GM23248 (cell line): ENCODE results near the gene PAIP2. TPM values are rescaled to one million over a fixed set of nuclear protein-coding genes. Genes with fewer than 3 reads are reported as not detected.

Experiments used
- DNase-seq: peaks from one replicate; pipeline ENCODE4 v3.0.0-alpha.2; 2015
- H2AFZ ChIP-seq: fragments of 200-600 bp; sonication (generic); 2 replicates; pipeline ENCODE4 v1.6.1; 2016; ENCODE audit warnings: antibody characterized with exemption
- H3F3A ChIP-seq: fragments of 200-600 bp; sonication (generic); 2 replicates; pipeline ENCODE4 v1.6.1; 2016; ENCODE audit warnings: mild to moderate bottlenecking, antibody characterized with exemption, mixed run types; ENCODE audit not compliant: insufficient read depth
- H3K27ac ChIP-seq: fragments of 200-600 bp; sonication (generic); 2 replicates; pipeline ENCODE4 v1.5.1; 2016; ENCODE audit warnings: mild to moderate bottlenecking
- H3K27me3 ChIP-seq: fragments of 200-600 bp; sonication (generic); replicated peaks from 2 replicates; pipeline ENCODE4 v1.6.1; 2016; ENCODE audit warnings: mild to moderate bottlenecking; ENCODE audit not compliant: insufficient read depth
- H3K36me3 ChIP-seq: fragments of 200-600 bp; sonication (generic); 2 replicates; pipeline ENCODE4 v1.6.1; 2016; ENCODE audit warnings: low read depth, mild to moderate bottlenecking
- H3K4me1 ChIP-seq: fragments of 200-600 bp; sonication (generic); 2 replicates; pipeline ENCODE4 v1.6.1; 2016; ENCODE audit warnings: mild to moderate bottlenecking; ENCODE audit not compliant: insufficient read depth
- H3K4me2 ChIP-seq: fragments of 200-600 bp; sonication (generic); one replicate; pipeline ENCODE4 v1.6.1; 2016; ENCODE audit warnings: mild to moderate bottlenecking; ENCODE audit not compliant: unreplicated experiment
- H3K4me3 ChIP-seq: fragments of 200-600 bp; sonication (generic); 2 replicates; pipeline ENCODE4 v1.5.1; 2016; ENCODE audit warnings: mild to moderate bottlenecking
- H3K79me2 ChIP-seq: fragments of 200-600 bp; sonication (generic); 2 replicates; pipeline ENCODE4 v1.6.1; 2016; ENCODE audit warnings: mild to moderate bottlenecking; ENCODE audit not compliant: insufficient read depth
- H3K9ac ChIP-seq: fragments of 200-600 bp; sonication (generic); 2 replicates; pipeline ENCODE4 v1.6.1; 2016; ENCODE audit warnings: mild to moderate bottlenecking
- H3K9me2 ChIP-seq: fragments of 200-600 bp; sonication (generic); 2 replicates; pipeline ENCODE4 v1.6.1; 2016; ENCODE audit warnings: mixed run types, mild to moderate bottlenecking, moderate library complexity; ENCODE audit not compliant: insufficient read depth
- H3K9me3 ChIP-seq: fragments of 200-600 bp; sonication (generic); one replicate; pipeline ENCODE4 v1.6.1; 2017; ENCODE audit warnings: low read depth
- H4K20me1 ChIP-seq: fragments of 200-600 bp; sonication (generic); 2 replicates; pipeline ENCODE4 v1.6.0; 2016; ENCODE audit not compliant: insufficient read depth
- EZH2 ChIP-seq: fragments of 200-600 bp; sonication (generic); IDR thresholded peaks from 2 replicates; pipeline ENCODE4 v1.6.1; 2018; ENCODE audit warnings: antibody characterized with exemption, mild to moderate bottlenecking; ENCODE audit not compliant: insufficient read depth, poor library complexity, severe bottlenecking
- EZH2phosphoT487 ChIP-seq: fragments of 200-600 bp; sonication (generic); IDR thresholded peaks from 2 replicates; pipeline ENCODE4 v1.6.1; 2018; ENCODE audit warnings: antibody characterized with exemption, moderate library complexity, mild to moderate bottlenecking, low read depth; ENCODE audit not compliant: insufficient read depth
- WGBS, 2 experiments: methylation state at CpG; one replicate each; pipeline ENCODE4 v1.1.6; 2015 to 2017; ENCODE audit warnings: low lambda C conversion rate in 2 of 2, low coverage in 1 of 2; ENCODE audit errors: missing lambda C conversion rate in 2 of 2; 5-methylcytosine and 5-hydroxymethylcytosine counted together
- in situ Hi-C: fragments of 300-500 bp; cut with MboI; formaldehyde crosslinking; loops from 2 replicates; pipeline ENCODE4 v1.15.0; 2020
- polyA plus RNA-seq: library from polyadenylated mRNA; unstranded; fragments of >200 nt; fragmentation: Nextera tagmentation; extraction: Ambion mirVana; gene quantifications from 2 replicates; pipeline ENCODE4 v1.2.1, GENCODE V29; 2016
- total RNA-seq: library from RNA; depleted of rRNA; stranded (reverse); fragments of >200 nt; shearing (Covaris generic); gene quantifications from 2 replicates; pipeline ENCODE4 v1.2.3, GENCODE V29; 2014

PAIP2 gene
- total and polyA plus RNA-seq, 2 experiments from 2014 or later: 62.8 to 112 TPM

- Histone ChIP-seq H2AFZ (peak overlapping the region; percentile 32; the same call in 1 of the 2 replicates), H3K4me2 (peak overlapping the region; percentile 93)
- WGBS, 2 experiments: 1% methylated on average over 48 of the region's 48 CpGs
Measured at GRCh38 chr5:139294374-139295165, 47.1 kb upstream of the PAIP2 start.

GRCh38 chr5:139295346-139296057, 46.2 kb upstream of the PAIP2 start:
- WGBS, 2 experiments: 42 to 43% methylated on average over 16 of the region's 16 CpGs
- Histone ChIP-seq H3K4me1 (peaks cover 30% of the 10 kb centered on the region), H3K9ac (peak overlapping the region; percentile 97), H3K4me3 (peak overlapping the region; percentile 92), H3K4me2 (peak overlapping the region; percentile 93), H3K27me3 (no peaks in the 10 kb centered on the region), H3K27ac (peak overlapping the region; percentile 97), H2AFZ (no peak overlapping the region), H3K9me3 (no peaks in the 10 kb centered on the region), H3K36me3 (no peaks in the 10 kb centered on the region), H3K9me2 (no peaks in the 10 kb centered on the region), H3K79me2 (peaks cover 72% of the 10 kb centered on the region), H4K20me1 (peaks cover 50% of the 10 kb centered on the region; the same call in 1 of the 2 replicates), H3F3A (peaks cover 49% of the 10 kb centered on the region)
- in situ Hi-C loops: no loop called here
- no peak for TF ChIP-seq EZH2
- no peak for TF ChIP-seq EZH2phosphoT487
- DNase-seq: peak; percentile 32

More at GRCh38 chr5:139294374-139295165, 47.1 kb upstream of the PAIP2 start:
- peaks cover 53% of the 10 kb centered on the region for H3F3A ChIP-seq
- peaks cover 43% of the 10 kb centered on the region; the same call in 1 of the 2 replicates for H4K20me1 ChIP-seq
- H3K27me3 ChIP-seq: no peaks in the 10 kb centered on the region
- H3K4me1 ChIP-seq: peaks cover 30% of the 10 kb centered on the region
- H3K27ac ChIP-seq: peak overlapping the region; percentile 97
- TF ChIP-seq EZH2phosphoT487: no peak
- no peak for TF ChIP-seq EZH2
- H3K9me2 ChIP-seq: no peaks in the 10 kb centered on the region
- peak overlapping the region; percentile 92 for H3K4me3 ChIP-seq
- no peaks in the 10 kb centered on the region for H3K36me3 ChIP-seq
- DNase-seq: peak; percentile 93
- H3K9ac ChIP-seq: peak overlapping the region; percentile 97
- no peaks in the 10 kb centered on the region for H3K9me3 ChIP-seq
- peaks cover 63% of the 10 kb centered on the region for H3K79me2 ChIP-seq
- in situ Hi-C loops: no loop called here

- H3K4me3 ChIP-seq: peak overlapping the region; percentile 92
- TF ChIP-seq EZH2 (no peak), EZH2phosphoT487 (no peak)
- H3K27ac ChIP-seq: 0 out of 2 replicates have a peak overlapping the region, but pooled peaks have one; percentile 97
- H2AFZ ChIP-seq: no peak overlapping the region
- H3K79me2 ChIP-seq: peaks cover 79% of the 10 kb centered on the region
- H3K36me3 ChIP-seq: no peaks in the 10 kb centered on the region
- 48% methylated on average over 6 of the region's 6 CpGs for WGBS, 2 experiments
- peaks cover 30% of the 10 kb centered on the region for H3K4me1 ChIP-seq
- H3F3A ChIP-seq: peaks cover 49% of the 10 kb centered on the region
- no peaks in the 10 kb centered on the region for H3K27me3 ChIP-seq
- no peak for DNase-seq
- peak overlapping the region; percentile 93 for H3K4me2 ChIP-seq
- H3K9me3 ChIP-seq: no peaks in the 10 kb centered on the region
- H3K9me2 ChIP-seq: no peaks in the 10 kb centered on the region
- in situ Hi-C loops: no loop called here
- H3K9ac ChIP-seq: 0 out of 2 replicates have a peak overlapping the region, but pooled peaks have one; percentile 97
- H4K20me1 ChIP-seq: peaks cover 51% of the 10 kb centered on the region; the same call in 1 of the 2 replicates
Measured at GRCh38 chr5:139296198-139296597, 45.5 kb upstream of the PAIP2 start.

- Histone ChIP-seq H3K4me1 (peaks cover 31% of the 10 kb centered on the region), H3K4me2 (peak overlapping the region; percentile 93), H4K20me1 (peaks cover 56% of the 10 kb centered on the region; the same call in 1 of the 2 replicates), H3K9me3 (no peaks in the 10 kb centered on the region), H3K27ac (no peak overlapping the region), H3K27me3 (no peaks in the 10 kb centered on the region), H3K9ac (0 out of 2 replicates have a peak overlapping the region, but pooled peaks have one; percentile 97), H3K36me3 (no peaks in the 10 kb centered on the region), H3F3A (peaks cover 49% of the 10 kb centered on the region), H2AFZ (no peak overlapping the region), H3K4me3 (peak overlapping the region; percentile 92), H3K9me2 (no peaks in the 10 kb centered on the region), H3K79me2 (peaks cover 86% of the 10 kb centered on the region)
- no peak for TF ChIP-seq EZH2phosphoT487
- no peak for TF ChIP-seq EZH2
- WGBS, 2 experiments: 89 to 93% methylated on average over 12 of the region's 12 CpGs
- no peak for DNase-seq
- in situ Hi-C loops: no loop called here
Measured at GRCh38 chr5:139296862-139297326, 44.8 kb upstream of the PAIP2 start.
